Fibroblast of mammary gland (primary cell): ENCODE data around the gene GTF2F2.
A peak's percentile ranks its signal among the peaks of the same experiment; 100 is the strongest.

Source experiments
- DNase-seq: peaks from one replicate; pipeline ENCODE4 v3.0.0-alpha.2; 2010; ENCODE audit warnings: low read depth
- H3K4me3 ChIP-seq: 2 replicates; pipeline ENCODE4 v1.5.1; 2011; ENCODE audit warnings: low read depth, mild to moderate bottlenecking, low read length, moderate library complexity; ENCODE audit not compliant: control insufficient read depth
- TF ChIP-seq, protein P1 (sequence below): conservative IDR thresholded peaks from 2 replicates; pipeline ENCODE4 v1.5.1; 2011; ENCODE audit warnings: low read depth, low read length, inconsistent platforms; ENCODE audit not compliant: control insufficient read depth, insufficient read depth

Gene GTF2F2

DNA sequence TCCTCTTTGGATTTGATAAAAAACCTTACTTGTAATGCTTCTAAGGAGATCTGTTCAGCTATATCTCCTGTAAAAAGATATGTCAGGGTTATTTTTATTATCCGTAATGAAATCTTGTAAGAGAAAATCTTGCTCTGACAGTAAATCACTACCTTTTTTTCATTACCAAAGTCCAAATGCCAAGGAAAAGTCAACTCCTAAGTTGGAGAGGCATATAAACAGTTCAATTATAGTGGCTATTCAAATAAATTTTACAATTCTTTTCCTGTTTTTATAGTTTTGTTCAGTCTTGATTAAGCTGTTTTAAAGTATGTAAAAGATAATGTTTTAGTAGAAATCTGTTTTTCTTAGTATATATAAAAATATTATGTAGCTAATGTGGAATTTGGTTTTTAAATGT lies 71.6 kb downstream of the GTF2F2 start:
- no peak for DNase-seq
- TF ChIP-seq, protein P1, sequence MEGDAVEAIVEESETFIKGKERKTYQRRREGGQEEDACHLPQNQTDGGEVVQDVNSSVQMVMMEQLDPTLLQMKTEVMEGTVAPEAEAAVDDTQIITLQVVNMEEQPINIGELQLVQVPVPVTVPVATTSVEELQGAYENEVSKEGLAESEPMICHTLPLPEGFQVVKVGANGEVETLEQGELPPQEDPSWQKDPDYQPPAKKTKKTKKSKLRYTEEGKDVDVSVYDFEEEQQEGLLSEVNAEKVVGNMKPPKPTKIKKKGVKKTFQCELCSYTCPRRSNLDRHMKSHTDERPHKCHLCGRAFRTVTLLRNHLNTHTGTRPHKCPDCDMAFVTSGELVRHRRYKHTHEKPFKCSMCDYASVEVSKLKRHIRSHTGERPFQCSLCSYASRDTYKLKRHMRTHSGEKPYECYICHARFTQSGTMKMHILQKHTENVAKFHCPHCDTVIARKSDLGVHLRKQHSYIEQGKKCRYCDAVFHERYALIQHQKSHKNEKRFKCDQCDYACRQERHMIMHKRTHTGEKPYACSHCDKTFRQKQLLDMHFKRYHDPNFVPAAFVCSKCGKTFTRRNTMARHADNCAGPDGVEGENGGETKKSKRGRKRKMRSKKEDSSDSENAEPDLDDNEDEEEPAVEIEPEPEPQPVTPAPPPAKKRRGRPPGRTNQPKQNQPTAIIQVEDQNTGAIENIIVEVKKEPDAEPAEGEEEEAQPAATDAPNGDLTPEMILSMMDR, result no peak
- H3K4me3 ChIP-seq, result no peak overlapping the region

DNA sequence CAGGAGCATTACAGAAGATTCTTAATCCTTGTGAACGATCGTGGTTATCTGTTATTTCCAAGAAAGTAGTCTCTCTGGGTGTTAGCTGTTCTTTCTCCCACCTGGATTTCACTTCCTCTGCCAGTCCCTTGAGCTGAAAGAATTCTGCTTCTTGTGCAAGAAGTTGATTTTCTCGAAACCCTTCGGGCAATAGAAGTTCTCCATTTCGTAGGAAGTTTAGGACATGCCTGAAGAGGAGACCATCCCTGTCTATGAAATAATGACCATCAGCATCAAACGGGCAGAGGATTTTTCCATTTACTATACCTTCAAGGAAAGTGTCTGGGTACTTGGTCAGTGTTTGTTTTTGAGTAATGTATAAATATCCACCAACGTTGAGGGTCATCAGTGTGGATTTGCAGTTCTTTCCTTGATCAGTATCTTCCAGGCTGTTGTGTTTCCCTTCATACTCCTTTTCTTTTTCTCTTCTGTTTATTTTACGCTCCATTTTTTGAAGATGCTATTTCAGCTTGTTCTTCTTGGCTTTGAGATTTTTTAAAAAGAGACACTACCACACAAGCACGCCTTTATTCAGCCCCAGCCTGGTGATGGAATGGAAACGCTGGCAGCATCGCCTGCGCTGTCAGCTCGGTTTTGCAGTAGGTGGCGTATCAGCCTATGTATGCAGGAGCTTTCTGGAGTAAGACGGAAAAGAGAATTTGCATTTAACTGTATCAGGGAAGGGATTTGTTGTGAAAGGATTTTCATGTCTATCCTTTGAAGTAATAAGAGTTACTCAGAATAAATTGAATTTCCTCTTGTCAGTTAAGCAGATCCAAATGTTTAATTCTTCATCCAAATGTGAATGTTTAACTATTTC lies 74.0 kb downstream of the GTF2F2 start:
- peak; percentile 71 for DNase-seq

DNA sequence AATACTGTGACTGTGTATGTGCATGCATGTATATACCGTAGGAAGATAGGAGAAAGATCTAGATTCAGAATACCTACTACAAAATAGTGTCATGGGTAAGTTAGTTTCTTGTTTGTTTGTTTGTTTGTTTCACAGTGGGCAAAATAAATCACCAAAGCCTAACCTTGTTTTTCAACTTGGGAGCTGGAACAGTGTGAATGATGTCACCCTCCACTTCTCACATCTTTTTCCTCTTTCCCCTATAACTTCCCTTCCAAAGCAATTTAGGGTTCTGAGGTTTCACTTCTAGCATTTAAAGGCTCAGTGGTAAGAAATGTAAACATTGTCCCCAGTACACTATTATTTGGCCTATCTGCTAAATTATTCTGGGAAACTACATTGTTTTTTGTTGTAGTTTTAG lies 75.1 kb downstream of the GTF2F2 start:
- H3K4me3 ChIP-seq, result no peak overlapping the region
- TF ChIP-seq, protein P1, result no peak
- DNase-seq, result no peak

More for the DNA sequence above, 74.0 kb downstream of the GTF2F2 start:
- TF ChIP-seq, protein P1, result peak; percentile 72
- no peak overlapping the region for H3K4me3 ChIP-seq

DNA sequence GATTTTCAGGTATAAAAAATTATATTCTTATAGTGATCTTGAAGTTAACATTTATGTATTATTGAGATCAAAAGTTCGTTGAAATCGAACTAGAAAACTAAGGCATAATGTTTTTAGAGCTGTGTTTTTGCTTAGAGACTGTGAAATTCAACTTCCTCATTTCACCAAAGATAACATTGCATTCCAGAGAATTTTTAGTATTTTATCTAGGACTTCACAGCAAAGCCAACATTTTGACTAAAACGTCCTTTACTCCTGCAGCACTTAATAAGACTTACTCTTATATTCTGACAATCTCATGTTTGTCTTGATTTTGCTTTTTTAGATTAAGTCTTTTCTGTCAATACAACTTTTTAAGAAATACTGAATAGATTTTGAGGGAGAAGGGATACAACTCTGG lies 75.8 kb downstream of the GTF2F2 start:
- TF ChIP-seq, protein P1, result no peak
- no peak for DNase-seq
- no peak overlapping the region for H3K4me3 ChIP-seq

DNA sequence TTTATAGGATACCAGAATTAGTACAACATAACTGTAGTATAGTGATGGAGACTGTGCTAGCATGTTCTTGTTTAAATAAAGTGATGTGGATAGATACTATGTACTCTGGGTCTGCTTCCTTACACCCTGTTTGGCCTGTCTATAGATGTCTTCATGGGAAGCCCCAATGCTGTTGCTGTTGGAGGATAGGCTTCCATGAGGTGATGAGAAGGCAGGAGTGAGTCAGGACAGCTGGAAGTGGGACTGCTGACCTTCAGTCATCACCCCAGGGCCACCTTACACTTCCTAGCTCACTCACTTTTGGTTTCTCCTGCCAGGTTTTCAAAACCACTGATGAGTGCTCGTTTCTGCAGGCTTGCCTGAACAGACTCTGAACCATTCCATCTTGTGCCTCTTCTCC lies 76.3 kb downstream of the GTF2F2 start:
- TF ChIP-seq, protein P1, result no peak
- peak; percentile 89 for DNase-seq
- H3K4me3 ChIP-seq, result no peak overlapping the region

DNA sequence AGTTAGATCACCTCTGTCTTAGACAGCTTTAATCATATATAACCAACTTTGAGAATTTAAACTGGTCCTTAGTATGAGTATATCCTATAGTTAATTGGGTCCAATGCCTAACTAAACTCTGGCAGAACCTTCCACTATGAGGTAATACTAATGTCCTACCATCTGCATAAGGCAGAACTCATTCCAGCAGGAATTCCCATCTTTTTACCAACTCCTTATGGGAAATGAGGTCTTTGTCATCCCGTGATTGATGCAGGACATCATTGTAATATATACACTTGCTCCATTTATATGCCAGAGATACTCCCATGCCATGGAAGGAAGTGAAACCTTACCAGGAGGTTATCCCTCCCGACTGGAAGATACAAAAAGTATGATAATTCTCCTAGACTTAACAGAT lies 77.7 kb downstream of the GTF2F2 start:
- no peak overlapping the region for H3K4me3 ChIP-seq
- TF ChIP-seq, protein P1, result no peak
- DNase-seq, result no peak
